ENCODE data around the gene ARHGEF2. TPM values are rescaled to one million over a fixed set of nuclear protein-coding genes. Genes with fewer than 3 reads are reported as not detected.
"Not testable (repeated sequence)": the region's sequence is repeated elsewhere in the genome, so short reads cannot be mapped to it uniquely, and the experiment has no call there.

ARHGEF2 gene
- total RNA-seq, 2 experiments from 2014 or later, result 165 to 174 TPM

- Mint-ChIP-seq H3K27ac (no peak overlapping the region), H3K36me3 (no peaks in the 10 kb centered on the region), H3K4me1 (ENCODE audit: low read depth) (peaks cover 6% of the 10 kb centered on the region), H3K27me3 (no peaks in the 10 kb centered on the region), H3K4me3 (no peak overlapping the region), H3K9me3 (no peaks in the 10 kb centered on the region)
- peak; percentile 88 for DNase-seq
- ChIA-PET CTCF (interaction anchor here (0.6 to 5.4 kb wide), 34 partner anchors 11 to 243 kb away, joined by 3 to 92 read pairs (median 5); partner anchors contain the start of genes ARHGEF2, GON4L, KHDC4 and RXFP4), POLR2A (interaction anchor here (0.7 to 2.6 kb wide), 4 partner anchors 9 to 55 kb away, joined by 3 to 9 read pairs (median 3); partner anchors contain the start of gene KHDC4)
- intact Hi-C loops (cut with micrococcal nuclease), result loop anchor here (1.0 to 2.0 kb wide), 3 partner anchors 9 to 51 kb away; no protein-coding TSS in a partner anchor
Observed at GRCh38 chr1:155989242-155990004, 11.1 kb upstream of the ARHGEF2 start.

GRCh38 chr1:155984903-155985645 is 6.7 kb upstream of the ARHGEF2 start:
- H3K36me3 Mint-ChIP-seq; H3K27me3 Mint-ChIP-seq; H3K4me3 Mint-ChIP-seq; DNase-seq; intact Hi-C loops (cut with micrococcal nuclease); H3K9me3 Mint-ChIP-seq; H3K27ac Mint-ChIP-seq: not testable (repeated sequence)
- POLR2A ChIA-PET, result interaction anchor here (1.0 kb wide), 1 partner anchor 9 kb away, joined by 3 read pairs; no protein-coding TSS in a partner anchor
- peaks cover 36% of the 10 kb centered on the region for H3K4me1 Mint-ChIP-seq (ENCODE audit: low read depth)
- CTCF ChIA-PET, result interaction anchor here (1.3 to 9.3 kb wide), 4 partner anchors 18 to 53 kb away, joined by 3 to 77 read pairs (median 20); partner anchors contain the start of gene KHDC4

GRCh38 chr1:155984341-155984740 is 6.0 kb upstream of the ARHGEF2 start:
- peaks cover 40% of the 10 kb centered on the region for H3K4me1 Mint-ChIP-seq (ENCODE audit: low read depth)
- no peaks in the 10 kb centered on the region for H3K27me3 Mint-ChIP-seq
- H3K9me3 Mint-ChIP-seq, result no peaks in the 10 kb centered on the region
- POLR2A ChIA-PET, result interaction anchor here (1.0 kb wide), 1 partner anchor 8 kb away, joined by 3 read pairs; no protein-coding TSS in a partner anchor
- H3K27ac Mint-ChIP-seq, result no peak overlapping the region
- DNase-seq, result no peak
- no peak overlapping the region for H3K4me3 Mint-ChIP-seq
- CTCF ChIA-PET, result interaction anchor here (1.5 to 9.3 kb wide), 4 partner anchors 17 to 52 kb away, joined by 5 to 77 read pairs (median 20); partner anchors contain the start of gene KHDC4
- H3K36me3 Mint-ChIP-seq, result no peaks in the 10 kb centered on the region
- intact Hi-C loops (cut with micrococcal nuclease), result no loop called here

- H3K4me3 Mint-ChIP-seq, result no peak overlapping the region
- no peaks in the 10 kb centered on the region for H3K36me3 Mint-ChIP-seq
- peaks cover 38% of the 10 kb centered on the region for H3K4me1 Mint-ChIP-seq (ENCODE audit: low read depth)
- ChIA-PET POLR2A (interaction anchor here (1.0 to 2.5 kb wide), 2 partner anchors 7 to 49 kb away, joined by 3 to 9 read pairs; partner anchors contain the start of gene KHDC4), CTCF (interaction anchor here (0.6 to 9.3 kb wide), 5 partner anchors 16 to 51 kb away, joined by 3 to 77 read pairs (median 5); partner anchors contain the start of gene KHDC4)
- H3K27me3 Mint-ChIP-seq, result no peaks in the 10 kb centered on the region
- no peak for DNase-seq
- intact Hi-C loops (cut with micrococcal nuclease), result no loop called here
- no peaks in the 10 kb centered on the region for H3K9me3 Mint-ChIP-seq
- no peak overlapping the region for H3K27ac Mint-ChIP-seq
Observed at GRCh38 chr1:155983191-155984024, 5.1 kb upstream of the ARHGEF2 start.

- intact Hi-C loops (cut with micrococcal nuclease), result no loop called here
- Mint-ChIP-seq H3K9me3 (no peaks in the 10 kb centered on the region), H3K27me3 (no peaks in the 10 kb centered on the region), H3K36me3 (peaks cover 10% of the 10 kb centered on the region), H3K4me1 (ENCODE audit: low read depth) (peaks cover 38% of the 10 kb centered on the region), H3K4me3 (peak overlapping the region; percentile 96), H3K27ac (peak overlapping the region; percentile 96)
- DNase-seq, result no peak
- CTCF ChIA-PET, result interaction anchor here (0.9 to 9.3 kb wide), 4 partner anchors 15 to 50 kb away, joined by 3 to 77 read pairs (median 20); partner anchors contain the start of gene KHDC4
- POLR2A ChIA-PET, result interaction anchor here (1.1 to 2.5 kb wide), 2 partner anchors 36 to 48 kb away, joined by 3 to 9 read pairs; partner anchors contain the start of gene KHDC4
Observed at GRCh38 chr1:155982106-155982505, 3.8 kb upstream of the ARHGEF2 start.

GRCh38 chr1:155981266-155982088 is 3.1 kb upstream of the ARHGEF2 start:
- Mint-ChIP-seq H3K27me3 (no peaks in the 10 kb centered on the region), H3K4me3 (peak overlapping the region; percentile 96), H3K27ac (peak overlapping the region; percentile 96), H3K4me1 (ENCODE audit: low read depth) (peaks cover 38% of the 10 kb centered on the region), H3K9me3 (no peaks in the 10 kb centered on the region), H3K36me3 (peaks cover 15% of the 10 kb centered on the region)
- CTCF ChIA-PET, result interaction anchor here (1.0 to 9.3 kb wide), 6 partner anchors 9 to 85 kb away, joined by 4 to 77 read pairs (median 33); partner anchors contain the start of gene KHDC4
- intact Hi-C loops (cut with micrococcal nuclease), result no loop called here
- DNase-seq, result peak; percentile 49
- POLR2A ChIA-PET, result interaction anchor here (1.1 to 2.5 kb wide), 3 partner anchors 8 to 47 kb away, joined by 3 to 9 read pairs (median 3); partner anchors contain the start of gene KHDC4

- peak overlapping the region; percentile 96 for H3K27ac Mint-ChIP-seq
- DNase-seq, result no peak
- peak overlapping the region; percentile 96 for H3K4me3 Mint-ChIP-seq
- ChIA-PET POLR2A (interaction anchor here (1.0 to 5.1 kb wide), 5 partner anchors 10 to 46 kb away, joined by 3 to 44 read pairs (median 24); partner anchors contain the start of gene KHDC4), CTCF (interaction anchor here (0.7 to 9.3 kb wide), 6 partner anchors 11 to 64 kb away, joined by 3 to 77 read pairs (median 20); partner anchors contain the start of gene KHDC4)
- H3K27me3 Mint-ChIP-seq, result no peaks in the 10 kb centered on the region
- intact Hi-C loops (cut with micrococcal nuclease), result loop anchor here (1.0 kb wide), 1 partner anchor 10 kb away; no protein-coding TSS in a partner anchor
- peaks cover 54% of the 10 kb centered on the region for H3K4me1 Mint-ChIP-seq (ENCODE audit: low read depth)
- no peaks in the 10 kb centered on the region for H3K9me3 Mint-ChIP-seq
- H3K36me3 Mint-ChIP-seq, result peaks cover 22% of the 10 kb centered on the region
Observed at GRCh38 chr1:155979597-155980343, 1.4 kb upstream of the ARHGEF2 start.

GRCh38 chr1:155978973-155979429 is 654 bp upstream of the ARHGEF2 start:
- DNase-seq, result peak; percentile 35
- H3K36me3 Mint-ChIP-seq, result peaks cover 29% of the 10 kb centered on the region
- no peaks in the 10 kb centered on the region for H3K27me3 Mint-ChIP-seq
- CTCF ChIA-PET, result interaction anchor here (1.4 to 9.3 kb wide), 7 partner anchors 11 to 87 kb away, joined by 5 to 77 read pairs (median 29); partner anchors contain the start of gene KHDC4
- POLR2A ChIA-PET, result interaction anchor here (1.0 to 5.1 kb wide), 7 partner anchors 10 to 85 kb away, joined by 3 to 44 read pairs (median 24); partner anchors contain the start of gene KHDC4
- H3K4me3 Mint-ChIP-seq, result peak overlapping the region; percentile 96
- intact Hi-C loops (cut with micrococcal nuclease), result loop anchor here (1.0 kb wide), 1 partner anchor 9 kb away; no protein-coding TSS in a partner anchor
- H3K4me1 Mint-ChIP-seq (ENCODE audit: low read depth), result peaks cover 62% of the 10 kb centered on the region
- peak overlapping the region; percentile 96 for H3K27ac Mint-ChIP-seq
- no peaks in the 10 kb centered on the region for H3K9me3 Mint-ChIP-seq

- no peaks in the 10 kb centered on the region for H3K9me3 Mint-ChIP-seq
- peak overlapping the region; percentile 96 for H3K27ac Mint-ChIP-seq
- intact Hi-C loops (cut with micrococcal nuclease), result loop anchor here (1.0 to 2.0 kb wide), 4 partner anchors 8 to 117 kb away; partner anchors contain the start of gene KHDC4
- H3K36me3 Mint-ChIP-seq, result peaks cover 31% of the 10 kb centered on the region
- peak; percentile 84 for DNase-seq
- H3K27me3 Mint-ChIP-seq, result no peaks in the 10 kb centered on the region
- H3K4me1 Mint-ChIP-seq (ENCODE audit: low read depth), result peaks cover 68% of the 10 kb centered on the region
- CTCF ChIA-PET, result interaction anchor here (0.9 to 9.3 kb wide), 9 partner anchors 10 to 89 kb away, joined by 3 to 77 read pairs (median 7); partner anchors contain the start of gene KHDC4
- H3K4me3 Mint-ChIP-seq, result peak overlapping the region; percentile 96
- POLR2A ChIA-PET, result interaction anchor here (1.1 to 5.1 kb wide), 10 partner anchors 9 to 305 kb away, joined by 3 to 44 read pairs (median 8); partner anchors contain the start of genes KHDC4, SMG5 and SYT11
Observed at GRCh38 chr1:155977690-155978324, 540 bp downstream of the ARHGEF2 start.

Measured in activated CD4-positive, alpha-beta memory T cell treated with anti-CD3 and anti-CD28 coated beads for 36 hours (primary cell).